ENCODE measurements around the gene ZCWPW1.
"Not testable (repeated sequence)": the region's sequence is repeated elsewhere in the genome, so short reads cannot be mapped to it uniquely, and the experiment has no call there.

Gene ZCWPW1

GRCh38 chr7:100452513-100452912, 24.0 kb upstream of the ZCWPW1 start:
- TF ChIP-seq CTCF (IDR thresholded peaks at IDR 0.05; ENCODE audit: low read depth, low read length, missing control alignments), result no peak
- no peak for DNase-seq (ENCODE audit: extremely low read depth, low read depth)
- no peak overlapping the region for H3K4me3 ChIP-seq (replicated peaks; ENCODE audit: low read depth, low read length)

GRCh38 chr7:100449190-100449795, 20.8 kb upstream of the ZCWPW1 start:
- no peak for DNase-seq (ENCODE audit: extremely low read depth, low read depth)
- no peak for TF ChIP-seq CTCF (IDR thresholded peaks at IDR 0.05; ENCODE audit: low read depth, low read length, missing control alignments)
- no peak overlapping the region for H3K4me3 ChIP-seq (replicated peaks; ENCODE audit: low read depth, low read length)

DNA sequence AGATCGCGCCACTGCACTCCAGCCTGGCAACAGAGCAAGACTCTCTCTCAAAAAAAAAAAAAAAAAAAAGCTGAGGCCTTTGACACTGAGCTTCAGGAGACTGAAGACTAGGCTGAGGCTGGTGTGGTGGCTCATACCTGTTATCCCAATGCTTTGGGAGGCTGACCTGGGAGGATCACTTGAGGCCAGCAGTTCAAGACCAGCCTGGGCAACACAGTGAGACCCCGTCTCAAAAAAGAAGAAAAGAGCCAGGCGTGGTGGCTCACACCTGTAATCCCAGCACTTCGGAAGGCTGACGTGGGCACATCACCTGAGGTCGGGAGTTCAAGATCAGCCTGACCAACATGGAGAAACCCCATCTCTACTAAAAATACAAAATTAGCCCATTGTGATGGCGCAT, 18.9 kb upstream of the ZCWPW1 start:
- not testable (repeated sequence) for H3K4me3 ChIP-seq (replicated peaks; ENCODE audit: low read depth, low read length); DNase-seq (ENCODE audit: extremely low read depth, low read depth)

DNA sequence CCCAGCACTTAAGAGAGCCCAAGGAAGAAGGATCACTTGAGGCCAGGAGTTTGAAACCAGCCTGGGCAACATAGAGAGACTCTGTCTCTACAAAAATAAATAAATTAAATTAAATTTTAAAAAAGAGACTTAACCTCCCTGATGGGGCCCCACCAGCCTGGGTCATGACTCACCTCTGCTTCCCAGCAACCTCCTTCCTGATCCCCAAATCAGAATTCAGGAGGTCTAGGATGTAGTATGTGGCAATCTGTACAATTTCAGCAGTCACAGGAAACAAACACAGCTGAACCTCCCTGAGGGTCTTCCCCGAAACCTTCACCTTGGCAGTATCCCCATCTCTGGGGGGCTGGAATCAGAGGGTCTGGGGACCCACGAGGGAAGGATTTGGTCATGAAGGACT, 17.5 kb upstream of the ZCWPW1 start:
- TF ChIP-seq CTCF (IDR thresholded peaks at IDR 0.05; ENCODE audit: low read depth, low read length, missing control alignments), result no peak
- DNase-seq (ENCODE audit: extremely low read depth, low read depth), result no peak
- H3K4me3 ChIP-seq (replicated peaks; ENCODE audit: low read depth, low read length), result no peak overlapping the region

GRCh38 chr7:100444311-100445278, 16.1 kb upstream of the ZCWPW1 start:
- no peak for TF ChIP-seq CTCF (IDR thresholded peaks at IDR 0.05; ENCODE audit: low read depth, low read length, missing control alignments)
- no peak overlapping the region for H3K4me3 ChIP-seq (replicated peaks; ENCODE audit: low read depth, low read length)
- DNase-seq (ENCODE audit: extremely low read depth, low read depth), result peak; percentile 48

DNA sequence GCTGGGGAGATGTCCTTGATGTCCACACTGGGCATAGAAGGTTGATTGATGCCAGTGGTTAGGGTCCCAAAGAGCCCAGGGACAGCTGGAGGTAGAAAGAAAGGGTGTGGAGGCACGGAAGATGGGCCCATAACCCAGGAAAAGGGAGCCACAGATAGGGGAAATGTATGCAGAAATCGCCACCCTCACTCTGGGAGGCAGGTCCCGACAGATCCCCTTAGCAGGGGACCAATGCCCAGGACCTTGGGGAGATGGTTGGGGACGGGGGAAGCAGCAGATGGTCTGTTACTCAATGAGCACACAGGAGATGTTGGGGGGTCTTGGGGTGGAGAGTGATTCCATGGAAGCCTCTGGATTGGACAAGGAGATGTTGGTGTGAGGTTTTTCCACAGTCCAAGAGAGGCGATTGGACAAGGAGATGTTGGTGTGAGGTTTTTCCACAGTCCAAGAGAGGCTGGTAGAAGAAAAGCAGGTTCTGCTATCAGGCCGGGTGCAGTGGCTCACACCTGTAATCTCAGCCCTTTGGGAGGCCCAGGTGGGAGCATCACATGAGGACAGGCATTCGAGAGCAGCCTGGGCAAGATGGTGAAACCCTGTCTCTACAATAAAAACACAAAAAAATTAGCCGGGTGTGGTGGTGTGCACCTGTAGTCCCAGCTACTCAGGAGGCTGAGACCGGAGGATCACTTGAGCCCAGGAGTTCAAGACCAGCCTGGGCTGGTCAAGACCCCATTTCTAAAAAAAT, 14.8 kb upstream of the ZCWPW1 start:
- no peak for DNase-seq (ENCODE audit: extremely low read depth, low read depth)
- TF ChIP-seq CTCF (IDR thresholded peaks at IDR 0.05; ENCODE audit: low read depth, low read length, missing control alignments), result no peak

More for the DNA sequence above, 14.8 kb upstream of the ZCWPW1 start:
- H3K4me3 ChIP-seq (replicated peaks; ENCODE audit: low read depth, low read length), result no peak overlapping the region
